K562 (cell line): Measurements from ENCODE around the gene SPANXB1. TPM values are rescaled to one million over a fixed set of nuclear protein-coding genes. Genes with fewer than 3 reads are reported as not detected.

ENCODE experiments used
- ATAC-seq: fragments of 200-7000 bp; cut with Tn5 transposase; 3 replicates; pipeline ENCODE4 v1.9.1; 2020; ENCODE audit warnings: moderate library complexity
- BruUV-seq: library from RNA; stranded (reverse); fragments of 400-500 nt; replicated peaks from 2 replicates; lab custom pipeline; 2021; lab: Mats Ljungman, UMichigan
- CTCF ChIA-PET: fragments of 300-600 bp; formaldehyde crosslinking; extraction: SDS; loops from one replicate; lab custom pipeline; 2021; ENCODE audit warnings: low intra/inter-chr PET ratio; lab: Yijun Ruan, JAX
- POLR2A ChIA-PET: fragments of 300-600, 350-650 bp; sonication (Branson Sonifier 250); formaldehyde crosslinking; extraction: SDS; loops from one replicate; lab custom pipeline; 2021; ENCODE audit warnings: antibody characterized with exemption, inconsistent platforms; lab: Yijun Ruan, JAX
- DNase-seq, 4 experiments: peaks; one replicate each; pipeline versions ENCODE4 v3.0.0 to v3.0.0-alpha.2; 2011 to 2018; ENCODE audit warnings: low spot score in 3 of 4, mixed read lengths in 3 of 4; ENCODE audit errors: extremely low read depth in 1 of 4
- FAIRE-seq: peaks from 2 replicates; lab custom pipeline; 2011; peaks lifted over from hg19 to GRCh38; lab: Jason Lieb, UNC
- H2AFZ ChIP-seq: 2 replicates; pipeline ENCODE4 v1.6.0; 2011; ENCODE audit warnings: low read depth, low read length, control low read depth, inconsistent platforms
- H3K27ac ChIP-seq: fragments of 200-600 bp; 3 replicates; pipeline ENCODE4 v1.8.0; 2011; ENCODE audit warnings: low read depth, mild to moderate bottlenecking, control low read depth, inconsistent platforms, low read length, moderate library complexity, mixed read lengths; ENCODE audit errors: extremely low read depth
- H3K27me3 ChIP-seq, 2 experiments: fragments of 300-600 bp in 1 of 2; 2 replicates in 1 of 2; 3 replicates in 1 of 2; pipeline versions ENCODE4 v1.6.0 to v1.8.0; 2011; ENCODE audit warnings: inconsistent platforms in 2 of 2, low read length in 2 of 2, mild to moderate bottlenecking in 1 of 2, mixed read lengths in 1 of 2, moderate library complexity in 1 of 2; ENCODE audit not compliant: control insufficient read depth in 2 of 2, insufficient read depth in 2 of 2
- H3K36me3 ChIP-seq: fragments of 300-600 bp; 3 replicates; pipeline ENCODE4 v1.8.0; 2011; ENCODE audit warnings: mild to moderate bottlenecking, low read length, inconsistent platforms; ENCODE audit not compliant: control insufficient read depth, insufficient read depth
- H3K4me1 ChIP-seq, 2 experiments: fragments of 200-600 bp in 1 of 2; replicated peaks in 1 of 2; 2 replicates in 1 of 2; 3 replicates in 1 of 2; pipeline versions ENCODE4 v1.5.1 to v1.8.0; 2011; ENCODE audit warnings: inconsistent platforms in 2 of 2, low read length in 2 of 2, mild to moderate bottlenecking in 1 of 2, mixed read lengths in 1 of 2, moderate library complexity in 1 of 2; ENCODE audit not compliant: control insufficient read depth in 2 of 2, insufficient read depth in 2 of 2
- H3K4me2 ChIP-seq: 2 replicates; pipeline ENCODE4 v1.6.1; 2011; ENCODE audit warnings: low read length, control low read depth, inconsistent platforms, mixed read lengths; ENCODE audit not compliant: insufficient read depth
- H3K4me3 ChIP-seq: fragments of 200-600 bp; sonication (generic), shearing (Covaris generic); 2 replicates; pipeline ENCODE4 v1.5.1; 2016; ENCODE audit warnings: control low read depth, inconsistent platforms
- H3K79me2 ChIP-seq: fragments of 200-600 bp; 3 replicates; pipeline ENCODE4 v1.8.0; 2011; ENCODE audit warnings: low read length, inconsistent platforms; ENCODE audit not compliant: control insufficient read depth, insufficient read depth
- H3K9ac ChIP-seq, 2 experiments: 2 replicates each; pipeline versions ENCODE4 v1.6.0 to v1.6.1; 2011; ENCODE audit warnings: low read depth in 2 of 2, low read length in 2 of 2, control low read depth in 1 of 2, inconsistent platforms in 1 of 2, mild to moderate bottlenecking in 1 of 2, mixed read lengths in 1 of 2; ENCODE audit not compliant: insufficient read depth in 1 of 2
- H3K9me1 ChIP-seq: one replicate; pipeline ENCODE4 v1.6.0; 2011; ENCODE audit warnings: inconsistent platforms, mild to moderate bottlenecking, low read length, moderate library complexity; ENCODE audit not compliant: control insufficient read depth, insufficient read depth
- H3K9me3 ChIP-seq: replicated peaks from 2 replicates; pipeline ENCODE4 v1.5.1; 2011; ENCODE audit warnings: low read depth, low read length, inconsistent platforms; ENCODE audit not compliant: control insufficient read depth, insufficient read depth
- H4K20me1 ChIP-seq: replicated peaks from 2 replicates; pipeline ENCODE4 v1.6.1; 2011; ENCODE audit warnings: low read length, inconsistent platforms, mixed read lengths; ENCODE audit not compliant: control insufficient read depth, insufficient read depth
- CHCHD3 ChIP-seq: fragments of 250-450 bp; sonication (Bioruptor Pico); IDR thresholded peaks from 2 replicates; pipeline ENCODE4 v2.1.2; 2022; ENCODE audit warnings: mild to moderate bottlenecking
- CREM ChIP-seq: IDR thresholded peaks from 2 replicates; pipeline ENCODE4 v1.6.1; 2014; ENCODE audit warnings: antibody characterized with exemption, low read depth
- DMBX1 ChIP-seq: fragments of 250-450 bp; sonication (Bioruptor Pico); IDR thresholded peaks from 2 replicates; pipeline ENCODE4 v1.8.0; 2022; ENCODE audit warnings: inconsistent platforms, mild to moderate bottlenecking, moderate library complexity, borderline replicate concordance
- FOXA1 ChIP-seq: fragments of 450-650 bp; IDR thresholded peaks from 2 replicates; pipeline ENCODE4 v1.6.1; 2016; ENCODE audit warnings: mild to moderate bottlenecking, borderline replicate concordance
- MTF1 ChIP-seq: fragments of 250-450 bp; sonication (Bioruptor Pico); IDR thresholded peaks from 2 replicates; pipeline ENCODE4 v1.9.0; 2021; ENCODE audit warnings: moderate library complexity, mild to moderate bottlenecking, inconsistent platforms, borderline replicate concordance
- POLR2AphosphoS5 ChIP-seq: IDR thresholded peaks from 2 replicates; pipeline ENCODE4 v1.6.1; 2011; ENCODE audit warnings: mild to moderate bottlenecking, low read depth, low read length, moderate library complexity; ENCODE audit not compliant: control insufficient read depth, insufficient read depth
- POLR2B ChIP-seq: fragments of 450-650 bp; IDR thresholded peaks from 2 replicates; pipeline ENCODE4 v1.6.1; 2018; ENCODE audit warnings: low read depth; ENCODE audit not compliant: partially characterized antibody
- ZNF140 ChIP-seq: fragments of 250-450 bp; sonication (Bioruptor Pico); IDR thresholded peaks from 2 replicates; pipeline ENCODE4 v1.8.0; 2021; ENCODE audit warnings: moderate library complexity, mild to moderate bottlenecking, inconsistent platforms
- ZNF24 ChIP-seq: fragments of 450-650 bp; IDR thresholded peaks from 2 replicates; pipeline ENCODE4 v1.6.1; 2016
- ZNF699 ChIP-seq: fragments of 250-450 bp; sonication (Bioruptor Pico); IDR thresholded peaks from 2 replicates; pipeline ENCODE4 v1.8.0; 2021; ENCODE audit warnings: mild to moderate bottlenecking, moderate library complexity; ENCODE audit not compliant: insufficient replicate concordance
- WGBS: fragments of 100-300 bp; shearing (Covaris generic); methylation state at CpG from one replicate; pipeline ENCODE4 v1.1.6; 2016; ENCODE audit warnings: low coverage, mixed read lengths; ENCODE audit not compliant: insufficient coverage; ENCODE audit errors: missing lambda C conversion rate; 5-methylcytosine and 5-hydroxymethylcytosine counted together
- in situ Hi-C: fragments of 300-500 bp; cut with MboI; formaldehyde crosslinking; loops from 4 replicates; pipeline ENCODE4 v1.15.0; 2018; ENCODE audit warnings: inconsistent platforms, mixed read lengths
- intact Hi-C: fragments of 100-400 bp; cut with micrococcal nuclease; formaldehyde crosslinking; loops from 2 replicates; pipeline ENCODE4 v1.14.2; 2022
- polyA plus RNA-seq, 8 experiments: library from polyadenylated mRNA; depleted of rRNA in 4 of 8; stranded (reverse) in 5 of 8; unstranded in 3 of 8; fragments of >200 nt; fragmentation: Nextera tagmentation in 2 of 8; fragmentation: Illumina TruSeq in 1 of 8; extraction: Ambion mirVana in 2 of 8; extraction: Trizol in 1 of 8; gene quantifications; 2 replicates each; pipeline versions ENCODE4 v1.2.1 to v1.2.3, GENCODE V29; 2011 to 2014; ENCODE audit warnings: inconsistent platforms in 1 of 8, missing spikeins in 1 of 8
- total RNA-seq, 7 experiments: library from RNA; depleted of rRNA in 6 of 7; stranded (reverse); fragments of >200 nt in 6 of 7; fragmentation: Illumina TruSeq in 2 of 7; extraction: Trizol in 2 of 7; gene quantifications; 2 replicates each; pipeline versions ENCODE4 v1.2.1 to v1.2.3, GENCODE V29; 2011 to 2021; ENCODE audit warnings: low replicate concordance in 1 of 7
- TF ChIP-seq, protein P1 (sequence below): fragments of 150-350 bp; conservative IDR thresholded peaks from 2 replicates; pipeline ENCODE4 v1.6.1; 2014; ENCODE audit warnings: low read length
- TF ChIP-seq, protein P2 (sequence below): fragments of 450-650 bp; IDR thresholded peaks from 2 replicates; pipeline ENCODE4 v1.6.1; 2016; ENCODE audit warnings: mild to moderate bottlenecking
- TF ChIP-seq, protein P3 (sequence below): sonication (generic); formaldehyde crosslinking; IDR thresholded peaks from 2 replicates; pipeline ENCODE4 v1.8.0; 2023; ENCODE audit warnings: mild to moderate bottlenecking, missing genetic modification reagents

The SPANXB1 gene
- total and polyA plus RNA-seq, 9 of the 15 experiments (the other 6 are each of a cell fraction or from before 2014, with no cell fraction given): 0.70 to 1.1 (median 0.84) TPM; not detected in 5

DNA sequence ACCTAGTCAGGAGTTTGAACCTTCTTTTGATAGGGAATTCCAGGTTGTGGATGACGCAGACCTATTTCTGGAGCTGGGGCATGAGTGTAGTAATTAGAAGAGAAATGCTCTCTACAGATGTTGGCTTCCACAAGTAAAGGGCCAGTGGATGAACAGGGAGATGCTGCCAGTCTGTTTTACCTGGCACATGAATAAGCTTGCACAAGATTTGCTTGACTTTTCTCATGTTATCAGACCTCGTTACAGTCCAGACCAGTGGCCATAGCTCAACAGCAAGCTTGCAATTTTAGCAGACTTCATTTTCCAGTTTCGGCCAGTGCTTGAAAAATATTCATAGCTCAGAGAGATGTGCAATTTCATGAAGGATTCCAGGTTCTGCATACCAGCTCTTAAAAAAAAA is 26.9 kb upstream of the SPANXB1 start (continued):
- TF ChIP-seq, protein P1, sequence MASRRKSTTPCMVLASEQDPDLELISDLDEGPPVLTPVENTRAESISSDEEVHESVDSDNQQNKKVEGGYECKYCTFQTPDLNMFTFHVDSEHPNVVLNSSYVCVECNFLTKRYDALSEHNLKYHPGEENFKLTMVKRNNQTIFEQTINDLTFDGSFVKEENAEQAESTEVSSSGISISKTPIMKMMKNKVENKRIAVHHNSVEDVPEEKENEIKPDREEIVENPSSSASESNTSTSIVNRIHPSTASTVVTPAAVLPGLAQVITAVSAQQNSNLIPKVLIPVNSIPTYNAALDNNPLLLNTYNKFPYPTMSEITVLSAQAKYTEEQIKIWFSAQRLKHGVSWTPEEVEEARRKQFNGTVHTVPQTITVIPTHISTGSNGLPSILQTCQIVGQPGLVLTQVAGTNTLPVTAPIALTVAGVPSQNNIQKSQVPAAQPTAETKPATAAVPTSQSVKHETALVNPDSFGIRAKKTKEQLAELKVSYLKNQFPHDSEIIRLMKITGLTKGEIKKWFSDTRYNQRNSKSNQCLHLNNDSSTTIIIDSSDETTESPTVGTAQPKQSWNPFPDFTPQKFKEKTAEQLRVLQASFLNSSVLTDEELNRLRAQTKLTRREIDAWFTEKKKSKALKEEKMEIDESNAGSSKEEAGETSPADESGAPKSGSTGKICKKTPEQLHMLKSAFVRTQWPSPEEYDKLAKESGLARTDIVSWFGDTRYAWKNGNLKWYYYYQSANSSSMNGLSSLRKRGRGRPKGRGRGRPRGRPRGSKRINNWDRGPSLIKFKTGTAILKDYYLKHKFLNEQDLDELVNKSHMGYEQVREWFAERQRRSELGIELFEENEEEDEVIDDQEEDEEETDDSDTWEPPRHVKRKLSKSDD: no peak
- TF ChIP-seq, protein P2, sequence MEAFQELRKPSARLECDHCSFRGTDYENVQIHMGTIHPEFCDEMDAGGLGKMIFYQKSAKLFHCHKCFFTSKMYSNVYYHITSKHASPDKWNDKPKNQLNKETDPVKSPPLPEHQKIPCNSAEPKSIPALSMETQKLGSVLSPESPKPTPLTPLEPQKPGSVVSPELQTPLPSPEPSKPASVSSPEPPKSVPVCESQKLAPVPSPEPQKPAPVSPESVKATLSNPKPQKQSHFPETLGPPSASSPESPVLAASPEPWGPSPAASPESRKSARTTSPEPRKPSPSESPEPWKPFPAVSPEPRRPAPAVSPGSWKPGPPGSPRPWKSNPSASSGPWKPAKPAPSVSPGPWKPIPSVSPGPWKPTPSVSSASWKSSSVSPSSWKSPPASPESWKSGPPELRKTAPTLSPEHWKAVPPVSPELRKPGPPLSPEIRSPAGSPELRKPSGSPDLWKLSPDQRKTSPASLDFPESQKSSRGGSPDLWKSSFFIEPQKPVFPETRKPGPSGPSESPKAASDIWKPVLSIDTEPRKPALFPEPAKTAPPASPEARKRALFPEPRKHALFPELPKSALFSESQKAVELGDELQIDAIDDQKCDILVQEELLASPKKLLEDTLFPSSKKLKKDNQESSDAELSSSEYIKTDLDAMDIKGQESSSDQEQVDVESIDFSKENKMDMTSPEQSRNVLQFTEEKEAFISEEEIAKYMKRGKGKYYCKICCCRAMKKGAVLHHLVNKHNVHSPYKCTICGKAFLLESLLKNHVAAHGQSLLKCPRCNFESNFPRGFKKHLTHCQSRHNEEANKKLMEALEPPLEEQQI: no peak

GRCh38 chrX:140980271-140980670 is 22.1 kb upstream of the SPANXB1 start:
- no peak for TF ChIP-seq CHCHD3 (CRISPR knock-in tag)
- TF ChIP-seq POLR2B: no peak
- TF ChIP-seq POLR2AphosphoS5: no peak
- no peak for TF ChIP-seq ZNF140 (CRISPR knock-in tag)
- TF ChIP-seq MTF1 (CRISPR knock-in tag): no peak
- TF ChIP-seq DMBX1 (CRISPR knock-in tag): no peak
- TF ChIP-seq ZNF24: no peak
- TF ChIP-seq, protein P3, sequence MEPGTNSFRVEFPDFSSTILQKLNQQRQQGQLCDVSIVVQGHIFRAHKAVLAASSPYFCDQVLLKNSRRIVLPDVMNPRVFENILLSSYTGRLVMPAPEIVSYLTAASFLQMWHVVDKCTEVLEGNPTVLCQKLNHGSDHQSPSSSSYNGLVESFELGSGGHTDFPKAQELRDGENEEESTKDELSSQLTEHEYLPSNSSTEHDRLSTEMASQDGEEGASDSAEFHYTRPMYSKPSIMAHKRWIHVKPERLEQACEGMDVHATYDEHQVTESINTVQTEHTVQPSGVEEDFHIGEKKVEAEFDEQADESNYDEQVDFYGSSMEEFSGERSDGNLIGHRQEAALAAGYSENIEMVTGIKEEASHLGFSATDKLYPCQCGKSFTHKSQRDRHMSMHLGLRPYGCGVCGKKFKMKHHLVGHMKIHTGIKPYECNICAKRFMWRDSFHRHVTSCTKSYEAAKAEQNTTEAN (CRISPR knock-in tag): no peak
- TF ChIP-seq ZNF699 (CRISPR knock-in tag): no peak
- TF ChIP-seq CREM: no peak
- no peak for TF ChIP-seq FOXA1
- ATAC-seq: no peak
- no peaks in the 10 kb centered on the region for H4K20me1 ChIP-seq
- H3K9me1 ChIP-seq: no peaks in the 10 kb centered on the region
- no TSS peak for BruUV-seq
- ChIA-PET POLR2A (no interaction called here), CTCF (no interaction called here)
- H3K4me1 ChIP-seq: no peaks in the 10 kb centered on the region
- no peak overlapping the region for H3K4me3 ChIP-seq
- FAIRE-seq: no peak
- 0% methylated on average over 3 of the region's 3 CpGs for WGBS
- intact Hi-C loops: no loop called here
- H3K4me2 ChIP-seq: no peak overlapping the region
- H3K79me2 ChIP-seq: no peaks in the 10 kb centered on the region
- no peak overlapping the region for H3K27ac ChIP-seq
- in situ Hi-C loops: no loop called here
- no peaks in the 10 kb centered on the region for H3K9me3 ChIP-seq
- H2AFZ ChIP-seq: no peak overlapping the region
- no peaks in the 10 kb centered on the region for H3K36me3 ChIP-seq
- no peaks in the 10 kb centered on the region for H3K27me3 ChIP-seq
- DNase-seq: no peak
- no peak overlapping the region for H3K9ac ChIP-seq
